ENCODE measurements around the gene TRIL.

Gene TRIL

DNA sequence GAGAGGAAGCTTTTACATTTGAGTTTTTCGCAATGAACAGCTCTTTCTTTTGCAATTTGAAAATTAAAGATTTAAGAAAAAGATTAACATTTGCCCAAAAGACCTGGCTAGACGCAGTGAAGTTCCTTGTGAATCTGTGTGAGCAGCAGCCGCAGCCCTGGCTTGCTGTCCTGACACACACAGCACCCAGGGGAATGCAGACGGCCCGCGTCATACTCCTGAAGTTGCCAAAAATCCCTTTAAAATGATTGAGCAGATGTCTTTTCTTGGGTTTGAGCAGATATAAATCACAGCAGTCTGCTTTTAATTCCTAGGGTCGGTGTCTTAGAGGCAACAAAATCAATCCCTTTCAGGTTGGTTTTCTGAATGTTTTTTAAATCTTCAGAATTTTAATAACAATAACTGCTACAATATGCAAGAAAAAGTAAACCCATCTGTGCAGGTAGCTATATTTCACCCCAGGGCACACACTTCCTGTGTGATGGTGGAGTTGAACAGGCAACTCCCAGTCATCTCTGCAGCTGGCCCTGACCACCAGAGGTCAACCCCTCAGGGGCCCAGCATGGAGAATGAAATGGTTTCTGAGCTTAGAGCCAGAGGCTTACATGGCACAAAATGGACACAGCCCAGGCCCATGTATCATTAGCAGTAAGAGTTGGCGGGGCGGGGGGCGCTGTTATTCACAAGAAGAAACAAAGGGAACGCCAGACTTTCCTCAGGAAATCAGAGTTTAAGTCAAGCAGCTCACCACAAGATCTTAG lies 32.2 kb upstream of the TRIL start:
- TF ChIP-seq, protein P1, sequence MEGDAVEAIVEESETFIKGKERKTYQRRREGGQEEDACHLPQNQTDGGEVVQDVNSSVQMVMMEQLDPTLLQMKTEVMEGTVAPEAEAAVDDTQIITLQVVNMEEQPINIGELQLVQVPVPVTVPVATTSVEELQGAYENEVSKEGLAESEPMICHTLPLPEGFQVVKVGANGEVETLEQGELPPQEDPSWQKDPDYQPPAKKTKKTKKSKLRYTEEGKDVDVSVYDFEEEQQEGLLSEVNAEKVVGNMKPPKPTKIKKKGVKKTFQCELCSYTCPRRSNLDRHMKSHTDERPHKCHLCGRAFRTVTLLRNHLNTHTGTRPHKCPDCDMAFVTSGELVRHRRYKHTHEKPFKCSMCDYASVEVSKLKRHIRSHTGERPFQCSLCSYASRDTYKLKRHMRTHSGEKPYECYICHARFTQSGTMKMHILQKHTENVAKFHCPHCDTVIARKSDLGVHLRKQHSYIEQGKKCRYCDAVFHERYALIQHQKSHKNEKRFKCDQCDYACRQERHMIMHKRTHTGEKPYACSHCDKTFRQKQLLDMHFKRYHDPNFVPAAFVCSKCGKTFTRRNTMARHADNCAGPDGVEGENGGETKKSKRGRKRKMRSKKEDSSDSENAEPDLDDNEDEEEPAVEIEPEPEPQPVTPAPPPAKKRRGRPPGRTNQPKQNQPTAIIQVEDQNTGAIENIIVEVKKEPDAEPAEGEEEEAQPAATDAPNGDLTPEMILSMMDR (IDR thresholded peaks at IDR 0.05; ENCODE audit: low read depth, low read length, missing control alignments), result no peak
- no peak for DNase-seq (ENCODE audit: low read depth)

DNA sequence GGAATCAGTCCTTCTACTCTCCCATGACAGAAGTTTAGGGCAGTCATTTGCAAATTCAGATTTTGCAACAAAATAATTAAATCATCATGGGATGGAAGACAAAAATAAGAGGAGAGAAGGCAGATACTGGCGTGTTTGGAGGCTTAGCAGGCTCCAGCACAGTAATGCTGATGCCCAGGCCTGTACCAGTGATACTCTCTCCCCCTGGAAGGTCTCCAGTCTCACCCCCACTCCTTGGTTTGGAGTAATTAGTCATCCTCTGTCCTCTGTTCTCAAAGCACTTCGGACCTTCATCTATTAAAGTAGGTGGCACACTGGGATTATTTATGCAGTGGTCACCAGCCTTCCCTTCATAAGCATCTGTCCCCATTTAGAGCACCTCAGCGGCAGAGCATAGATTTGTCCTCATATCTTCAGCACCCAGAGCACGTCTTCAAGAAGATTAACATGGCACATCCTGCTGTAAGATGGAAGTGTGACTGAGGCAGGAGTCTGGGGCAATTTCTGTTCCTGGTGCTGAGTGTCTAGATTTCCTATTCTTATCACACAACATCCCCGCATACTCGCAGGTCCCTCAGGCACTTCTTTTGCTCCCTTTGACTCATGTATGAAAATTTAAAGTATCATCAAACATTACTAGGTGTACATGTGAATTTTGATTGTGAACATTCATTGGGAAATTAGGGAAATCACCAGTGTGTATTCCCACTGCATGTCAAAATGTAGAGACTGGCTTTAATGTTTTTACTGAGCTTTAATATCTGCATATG lies 31.3 kb upstream of the TRIL start:
- DNase-seq (ENCODE audit: low read depth), result no peak
- no peak overlapping the region for H3K4me3 ChIP-seq (ENCODE audit: low read depth, low read length)
- TF ChIP-seq, protein P1 (IDR thresholded peaks at IDR 0.05; ENCODE audit: low read depth, low read length, missing control alignments), result no peak

More for the DNA sequence above, 32.2 kb upstream of the TRIL start:
- no peak overlapping the region for H3K4me3 ChIP-seq (ENCODE audit: low read depth, low read length)

DNA sequence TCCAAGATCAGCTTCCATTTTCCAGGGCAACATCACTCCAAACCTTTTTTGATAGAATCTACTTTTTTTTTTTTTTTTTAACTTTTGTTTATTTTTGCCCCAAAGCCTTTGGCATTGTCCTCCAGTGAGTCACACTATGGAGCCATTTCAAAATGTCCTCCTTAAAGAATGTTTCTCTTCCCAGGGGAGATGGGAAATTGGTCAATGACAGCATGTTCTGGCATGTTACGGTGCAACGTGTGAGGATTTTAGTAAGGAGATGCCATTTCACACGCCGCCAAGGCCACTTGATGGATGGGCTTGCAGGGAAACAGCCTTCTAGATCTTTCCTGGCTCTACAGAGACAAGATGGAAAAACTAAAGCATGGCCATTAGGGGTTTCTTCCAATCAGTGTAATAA lies 30.7 kb upstream of the TRIL start:
- no peak for DNase-seq (ENCODE audit: low read depth)
- no peak overlapping the region for H3K4me3 ChIP-seq (ENCODE audit: low read depth, low read length)
- TF ChIP-seq, protein P1 (IDR thresholded peaks at IDR 0.05; ENCODE audit: low read depth, low read length, missing control alignments), result no peak

DNA sequence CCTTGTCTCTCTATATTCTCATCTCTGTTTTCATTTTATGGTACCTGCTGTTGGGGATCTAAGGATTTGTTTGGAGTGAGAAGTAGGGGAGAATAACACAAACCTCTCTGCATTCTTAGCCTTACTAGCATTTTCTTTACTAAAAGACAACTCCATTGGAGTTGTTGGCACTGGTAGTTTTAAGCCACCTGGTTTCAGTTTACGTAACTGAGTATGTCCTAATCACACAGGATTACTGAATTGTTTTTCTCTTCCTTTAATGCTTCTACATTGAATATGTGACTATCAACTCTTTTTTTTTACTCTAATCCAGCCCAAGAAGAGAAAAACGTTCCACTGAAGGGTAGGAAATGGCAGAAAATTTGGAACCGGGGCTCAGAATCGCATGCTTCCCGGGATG lies 30.0 kb upstream of the TRIL start:
- no peak for DNase-seq (ENCODE audit: low read depth)
- TF ChIP-seq, protein P1 (IDR thresholded peaks at IDR 0.05; ENCODE audit: low read depth, low read length, missing control alignments), result no peak
- no peak overlapping the region for H3K4me3 ChIP-seq (ENCODE audit: low read depth, low read length)

DNA sequence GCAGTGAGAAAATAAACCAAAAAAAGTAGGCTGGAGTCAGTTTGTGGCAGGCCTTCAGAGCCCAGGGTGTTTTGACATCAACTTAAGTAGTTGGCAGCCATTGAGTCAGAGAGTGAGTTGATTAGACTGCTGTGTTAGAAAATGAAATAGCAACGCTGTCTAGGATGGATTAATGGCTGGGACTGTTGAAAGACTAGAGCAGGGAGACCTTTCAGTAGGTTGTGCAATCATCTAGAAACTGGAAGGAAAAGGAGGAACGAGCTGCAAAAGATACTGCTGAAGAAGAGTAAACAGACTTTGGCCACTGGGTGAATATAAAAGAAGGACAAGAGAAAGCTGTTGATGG lies 28.6 kb upstream of the TRIL start:
- H3K4me3 ChIP-seq (ENCODE audit: low read depth, low read length), result no peak overlapping the region
- no peak for DNase-seq (ENCODE audit: low read depth)
- TF ChIP-seq, protein P1 (IDR thresholded peaks at IDR 0.05; ENCODE audit: low read depth, low read length, missing control alignments), result no peak

DNA sequence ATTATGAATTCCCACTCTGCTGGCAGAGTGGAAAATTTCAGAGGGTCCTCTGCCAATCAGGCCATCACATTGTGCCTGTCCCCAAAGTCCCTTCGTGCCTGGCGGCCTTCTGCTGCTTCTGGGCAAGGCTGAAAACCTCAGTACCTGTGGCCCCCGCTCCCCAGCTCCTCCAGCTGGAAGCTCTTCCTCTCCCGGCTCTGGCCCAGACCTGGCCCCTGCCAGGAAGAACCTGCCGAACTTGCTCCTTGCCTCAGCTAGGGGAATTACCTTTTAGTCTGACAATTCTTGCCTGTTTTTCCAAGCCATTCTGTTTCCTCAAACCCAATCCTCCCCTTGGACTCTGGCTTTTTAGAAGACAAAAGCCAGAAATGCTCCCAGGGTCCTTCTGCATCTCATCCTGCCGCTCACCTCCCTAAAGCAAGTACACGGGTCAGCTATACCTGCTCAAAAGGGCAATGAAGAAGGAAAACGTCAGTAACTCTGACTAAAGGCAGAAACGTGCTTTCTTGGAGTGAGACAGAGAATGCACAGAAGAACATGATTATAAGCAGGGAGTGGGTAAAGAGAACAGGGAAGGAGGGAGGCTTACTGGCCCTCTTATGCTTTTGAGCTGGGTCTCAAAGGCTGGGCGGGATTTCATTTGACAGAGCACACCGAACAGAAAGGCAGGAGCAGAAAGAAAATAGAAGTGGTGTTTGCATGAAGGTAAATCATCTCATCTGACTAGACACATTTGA lies 28.1 kb upstream of the TRIL start:
- DNase-seq (ENCODE audit: low read depth), result no peak
- TF ChIP-seq, protein P1 (IDR thresholded peaks at IDR 0.05; ENCODE audit: low read depth, low read length, missing control alignments), result no peak
- H3K4me3 ChIP-seq (ENCODE audit: low read depth, low read length), result no peak overlapping the region

All from GM12864 (cell line).